ENCODE results near the gene MGAT5B. TPM values are rescaled to one million over a fixed set of nuclear protein-coding genes. Genes with fewer than 3 reads are reported as not detected.

MGAT5B gene
- total RNA-seq, 4 donors from 2014 or later: 0.19 to 0.47 TPM; not detected in 2

DNA sequence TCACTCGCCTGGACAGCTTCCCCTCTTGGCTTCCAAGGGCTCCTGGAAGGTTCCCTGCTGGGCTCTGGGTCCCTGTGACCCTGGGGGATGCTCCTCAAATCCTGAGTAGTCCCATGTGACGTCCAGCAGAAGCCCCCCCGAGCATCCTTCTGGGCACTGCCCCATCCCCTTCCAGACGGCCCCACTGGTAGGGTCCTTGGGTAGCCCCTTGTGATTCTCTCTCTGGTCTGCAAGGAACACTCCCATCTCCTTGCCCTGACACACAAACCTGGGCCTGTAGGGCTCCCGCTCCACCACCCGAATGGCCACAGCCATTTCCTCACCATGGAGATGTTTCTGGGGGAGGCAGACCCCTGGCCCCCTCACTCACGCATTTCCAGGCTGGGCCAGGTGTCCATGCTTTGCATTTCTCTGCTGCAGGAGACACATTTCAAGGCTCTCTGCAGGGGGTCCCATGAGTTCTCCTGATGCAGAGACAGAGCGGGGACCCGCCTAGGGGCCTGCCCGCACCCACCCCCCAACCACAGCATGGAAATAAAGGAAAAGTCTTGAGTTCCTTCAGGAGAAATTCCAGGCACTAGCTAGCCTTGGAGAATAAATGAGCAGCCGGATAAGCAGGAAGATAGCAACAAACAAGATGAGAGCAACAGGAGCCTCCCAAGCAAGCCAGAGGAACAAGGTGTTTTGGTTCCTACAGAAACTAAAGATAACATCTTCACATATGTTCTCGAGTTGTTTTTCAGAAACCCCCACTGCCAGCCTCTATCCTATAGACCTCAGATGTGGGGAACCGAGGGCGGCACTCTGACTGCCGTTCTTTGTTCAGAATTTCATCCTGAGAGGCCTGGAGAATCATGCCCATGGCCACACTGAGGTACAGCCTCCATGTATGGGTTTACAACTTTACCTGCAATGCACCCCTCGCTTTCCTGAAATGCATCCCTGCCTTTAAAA is 128.8 kb downstream of the MGAT5B start:
- DNase-seq (ENCODE audit: low spot score in 2 of 2): no peak
- WGBS, 2 donors: 80 to 81% methylated on average over 16 of the region's 16 CpGs
- H3K4me3 ChIP-seq (ENCODE audit: low read depth, poor library complexity, severe bottlenecking): no peak overlapping the region
- intact Hi-C loops (cut with DNase I; ENCODE audit: low total_unique reads): no loop called here
- TF ChIP-seq POLR2A (IDR thresholded peaks at IDR 0.05): no peak
- TF ChIP-seq, protein P1, sequence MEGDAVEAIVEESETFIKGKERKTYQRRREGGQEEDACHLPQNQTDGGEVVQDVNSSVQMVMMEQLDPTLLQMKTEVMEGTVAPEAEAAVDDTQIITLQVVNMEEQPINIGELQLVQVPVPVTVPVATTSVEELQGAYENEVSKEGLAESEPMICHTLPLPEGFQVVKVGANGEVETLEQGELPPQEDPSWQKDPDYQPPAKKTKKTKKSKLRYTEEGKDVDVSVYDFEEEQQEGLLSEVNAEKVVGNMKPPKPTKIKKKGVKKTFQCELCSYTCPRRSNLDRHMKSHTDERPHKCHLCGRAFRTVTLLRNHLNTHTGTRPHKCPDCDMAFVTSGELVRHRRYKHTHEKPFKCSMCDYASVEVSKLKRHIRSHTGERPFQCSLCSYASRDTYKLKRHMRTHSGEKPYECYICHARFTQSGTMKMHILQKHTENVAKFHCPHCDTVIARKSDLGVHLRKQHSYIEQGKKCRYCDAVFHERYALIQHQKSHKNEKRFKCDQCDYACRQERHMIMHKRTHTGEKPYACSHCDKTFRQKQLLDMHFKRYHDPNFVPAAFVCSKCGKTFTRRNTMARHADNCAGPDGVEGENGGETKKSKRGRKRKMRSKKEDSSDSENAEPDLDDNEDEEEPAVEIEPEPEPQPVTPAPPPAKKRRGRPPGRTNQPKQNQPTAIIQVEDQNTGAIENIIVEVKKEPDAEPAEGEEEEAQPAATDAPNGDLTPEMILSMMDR (IDR thresholded peaks at IDR 0.05): no peak

DNA sequence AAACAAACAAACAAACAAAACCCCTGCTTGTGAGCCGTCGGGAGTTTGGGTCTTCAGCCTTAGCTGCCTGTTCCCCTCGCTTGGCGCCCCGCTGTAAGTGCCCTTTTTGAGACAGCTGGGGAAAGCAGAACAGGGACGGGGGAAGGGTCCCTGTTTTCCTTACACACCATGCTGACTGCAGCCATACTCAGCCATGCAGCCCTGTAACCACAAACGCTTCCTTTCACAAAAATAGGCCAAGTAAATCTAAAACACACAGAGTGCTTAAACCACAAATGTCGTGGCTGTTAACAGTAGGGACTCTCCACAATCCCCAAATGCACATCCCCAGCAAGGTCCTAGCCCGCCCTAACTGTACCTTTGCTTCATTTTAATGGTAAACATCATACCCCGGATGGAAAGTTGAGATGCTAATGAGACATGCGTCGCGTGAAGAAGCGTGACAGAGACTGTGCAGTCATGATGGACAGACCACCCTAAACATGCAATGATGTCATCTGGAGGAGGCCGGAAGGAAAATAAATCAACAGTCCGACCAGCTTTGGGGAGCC is 129.9 kb downstream of the MGAT5B start:
- no peak overlapping the region for H3K4me3 ChIP-seq (ENCODE audit: low read depth, poor library complexity, severe bottlenecking)
- intact Hi-C loops (cut with DNase I; ENCODE audit: low total_unique reads): no loop called here
- DNase-seq (ENCODE audit: low spot score in 2 of 2): no peak
- TF ChIP-seq, protein P1 (IDR thresholded peaks at IDR 0.05): no peak
- TF ChIP-seq POLR2A (IDR thresholded peaks at IDR 0.05): no peak
- WGBS, 2 donors: 55 to 58% methylated on average over 16 of the region's 16 CpGs

GRCh38 chr17:76998839-76999238 is 130.6 kb downstream of the MGAT5B start:
- WGBS, 2 donors: 74 to 76% methylated on average over 4 to 8 of the region's 8 CpGs
- DNase-seq (ENCODE audit: low spot score in 2 of 2): no peak
- no peak overlapping the region for H3K4me3 ChIP-seq (ENCODE audit: low read depth, poor library complexity, severe bottlenecking)
- intact Hi-C loops (cut with DNase I; ENCODE audit: low total_unique reads): no loop called here
- TF ChIP-seq POLR2A (IDR thresholded peaks at IDR 0.05): no peak
- TF ChIP-seq, protein P1 (IDR thresholded peaks at IDR 0.05): no peak

Other genes with a start within 250 kb of the MGAT5B start
- gene ST6GALNAC1, start 224.6 kb upstream of the MGAT5B start, total RNA-seq: 1 to 10 TPM in 2 of 4 donors, not detected in 2; 2.4 to 5.6 TPM
- 10 to 100 TPM; 31.6 to 97.4 (median 47.1) TPM for gene MXRA7, start 157.4 kb upstream of the MGAT5B start, total RNA-seq
- 10 to 100 TPM; 16.1 to 28.8 (median 21.0) TPM for gene JMJD6, start 141.8 kb upstream of the MGAT5B start, total RNA-seq
- gene METTL23, start 141.6 kb upstream of the MGAT5B start, total RNA-seq: 10 to 100 TPM; 27.4 to 40.9 (median 33.7) TPM
- gene SRSF2, start 131.1 kb upstream of the MGAT5B start, total RNA-seq: 100 to 1,000 TPM; 179 to 260 (median 189) TPM
- gene MFSD11, start 130.3 kb upstream of the MGAT5B start, total RNA-seq: 10 to 100 TPM; 33.4 to 38.4 (median 33.8) TPM

All from lower leg skin (tissue), 4 donors.